AG09319 (cell line): Measurements from ENCODE around the gene RIN1.

ENCODE experiments used
- DNase-seq: peaks from one replicate; pipeline ENCODE4 v3.0.0-alpha.2; 2010; ENCODE audit warnings: low read depth; ENCODE audit errors: extremely low read depth
- TF ChIP-seq, protein P1 (sequence below): IDR thresholded peaks from 2 replicates; pipeline ENCODE4 v1.5.1; 2011; ENCODE audit warnings: low read depth, mild to moderate bottlenecking, inconsistent platforms, low read length, moderate library complexity

The RIN1 gene

DNA sequence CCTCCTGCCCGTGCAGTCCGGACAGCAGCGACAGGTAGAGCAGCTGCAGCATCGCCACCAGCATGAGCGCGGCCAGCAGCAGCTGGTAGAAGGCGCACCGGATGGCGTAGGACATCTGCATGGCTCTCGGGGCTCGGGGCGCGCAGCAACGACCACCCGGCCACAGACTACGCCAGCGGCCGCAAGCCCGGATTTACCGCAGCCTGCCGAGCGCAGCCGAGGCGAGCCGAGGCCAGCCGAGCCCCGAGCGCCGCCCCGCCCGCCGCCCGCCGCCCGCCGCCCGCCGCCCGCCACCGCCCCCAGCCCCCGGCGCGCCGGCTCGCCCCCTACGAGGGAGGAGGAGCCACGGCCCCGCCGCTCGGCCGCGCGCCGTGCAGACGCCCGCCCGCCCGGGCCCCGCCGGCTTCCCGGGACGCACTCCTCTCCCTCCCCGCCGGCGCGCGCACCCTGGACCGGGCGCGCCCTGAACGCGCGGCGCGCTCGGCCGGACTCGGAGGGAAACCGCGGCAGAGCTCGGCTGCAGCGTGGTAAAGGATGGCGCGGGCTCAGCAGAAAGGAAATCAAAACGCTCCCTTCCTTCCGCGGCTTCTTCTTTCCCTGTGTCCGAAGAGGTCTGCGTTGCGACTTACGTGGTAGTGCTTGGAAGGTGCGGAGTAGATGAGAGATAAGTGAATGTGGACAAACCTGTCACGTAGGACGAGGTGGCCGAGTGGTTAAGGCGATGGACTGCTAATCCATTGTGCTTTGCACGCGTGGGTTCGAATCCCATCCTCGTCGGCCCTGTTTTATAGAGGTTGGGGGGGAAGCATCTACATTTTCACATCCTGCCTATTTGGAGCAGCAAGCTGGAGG is 11.4 kb upstream of the RIN1 start, which contains the start of gene B4GAT1:
B4GAT1 (minus strand) TSS at position 205 of the 852 bp plus-strand sequence; CDS start at position 121, 84 bp downstream.
- peak; percentile 93 for DNase-seq
- TF ChIP-seq, protein P1, sequence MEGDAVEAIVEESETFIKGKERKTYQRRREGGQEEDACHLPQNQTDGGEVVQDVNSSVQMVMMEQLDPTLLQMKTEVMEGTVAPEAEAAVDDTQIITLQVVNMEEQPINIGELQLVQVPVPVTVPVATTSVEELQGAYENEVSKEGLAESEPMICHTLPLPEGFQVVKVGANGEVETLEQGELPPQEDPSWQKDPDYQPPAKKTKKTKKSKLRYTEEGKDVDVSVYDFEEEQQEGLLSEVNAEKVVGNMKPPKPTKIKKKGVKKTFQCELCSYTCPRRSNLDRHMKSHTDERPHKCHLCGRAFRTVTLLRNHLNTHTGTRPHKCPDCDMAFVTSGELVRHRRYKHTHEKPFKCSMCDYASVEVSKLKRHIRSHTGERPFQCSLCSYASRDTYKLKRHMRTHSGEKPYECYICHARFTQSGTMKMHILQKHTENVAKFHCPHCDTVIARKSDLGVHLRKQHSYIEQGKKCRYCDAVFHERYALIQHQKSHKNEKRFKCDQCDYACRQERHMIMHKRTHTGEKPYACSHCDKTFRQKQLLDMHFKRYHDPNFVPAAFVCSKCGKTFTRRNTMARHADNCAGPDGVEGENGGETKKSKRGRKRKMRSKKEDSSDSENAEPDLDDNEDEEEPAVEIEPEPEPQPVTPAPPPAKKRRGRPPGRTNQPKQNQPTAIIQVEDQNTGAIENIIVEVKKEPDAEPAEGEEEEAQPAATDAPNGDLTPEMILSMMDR = no peak

DNA sequence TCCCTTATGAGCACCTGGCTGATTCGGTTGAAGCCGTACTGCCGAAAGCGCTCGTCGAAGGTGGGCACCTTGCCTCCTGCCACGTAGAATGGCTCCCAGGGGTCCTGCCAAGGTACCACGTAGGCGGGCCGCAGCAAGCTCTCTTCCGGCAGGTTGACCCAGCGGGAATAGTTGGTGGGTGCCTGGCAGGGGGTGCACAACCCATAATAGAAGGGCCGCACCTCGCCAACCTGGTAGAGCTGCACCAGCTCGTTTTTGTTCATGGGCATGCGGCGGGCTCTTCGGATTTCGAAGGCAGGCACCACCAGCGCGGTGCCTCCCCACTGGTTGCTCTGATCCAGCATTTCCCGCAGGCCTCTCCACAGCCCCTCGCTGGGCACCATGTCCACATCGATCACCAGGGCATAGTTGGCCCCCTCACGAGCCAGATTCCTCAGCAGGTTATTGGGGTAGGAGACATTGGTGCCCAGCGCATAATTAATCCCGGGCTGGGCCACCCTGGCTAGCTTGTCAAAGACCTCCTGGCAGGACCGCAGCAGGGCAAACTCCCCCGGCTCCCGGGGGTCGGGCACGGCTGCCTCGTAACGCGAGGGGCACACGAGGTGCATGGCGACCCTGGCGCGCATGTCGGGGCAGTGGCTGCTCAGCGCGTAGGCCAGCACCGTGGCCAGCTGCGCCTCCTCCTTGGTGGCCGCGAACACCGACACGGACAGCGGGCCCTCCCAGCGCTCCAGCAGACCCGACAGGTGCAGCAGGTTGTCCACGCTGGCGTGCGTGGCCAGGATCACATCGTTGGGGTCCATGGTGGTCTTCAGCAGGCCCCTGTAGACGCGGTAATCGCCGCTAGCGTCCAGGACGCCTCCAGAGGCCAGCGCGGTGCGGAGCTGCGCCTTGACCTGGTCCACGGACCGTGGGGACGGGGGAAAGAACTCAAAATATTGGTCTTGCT is 10.5 kb upstream of the RIN1 start:
- no peak for DNase-seq
- TF ChIP-seq, protein P1 = no peak

DNA sequence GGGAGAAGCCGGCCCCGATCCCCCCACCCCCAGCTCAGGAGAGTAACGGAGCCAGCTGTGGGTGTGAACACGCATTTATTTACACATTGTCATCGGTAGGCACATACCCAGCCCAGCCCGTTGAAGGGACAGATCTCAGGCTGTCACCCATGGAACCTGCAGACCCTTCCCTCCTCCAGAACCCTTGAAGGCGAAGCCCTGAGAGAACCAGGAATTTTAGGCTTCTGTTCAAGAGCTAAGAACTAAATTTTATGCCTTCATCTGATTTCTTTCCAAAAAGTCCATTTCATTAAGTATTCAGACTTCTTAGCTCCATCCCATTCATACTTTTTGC is 9.0 kb upstream of the RIN1 start:
- DNase-seq = no peak
- TF ChIP-seq, protein P1 = no peak

DNA sequence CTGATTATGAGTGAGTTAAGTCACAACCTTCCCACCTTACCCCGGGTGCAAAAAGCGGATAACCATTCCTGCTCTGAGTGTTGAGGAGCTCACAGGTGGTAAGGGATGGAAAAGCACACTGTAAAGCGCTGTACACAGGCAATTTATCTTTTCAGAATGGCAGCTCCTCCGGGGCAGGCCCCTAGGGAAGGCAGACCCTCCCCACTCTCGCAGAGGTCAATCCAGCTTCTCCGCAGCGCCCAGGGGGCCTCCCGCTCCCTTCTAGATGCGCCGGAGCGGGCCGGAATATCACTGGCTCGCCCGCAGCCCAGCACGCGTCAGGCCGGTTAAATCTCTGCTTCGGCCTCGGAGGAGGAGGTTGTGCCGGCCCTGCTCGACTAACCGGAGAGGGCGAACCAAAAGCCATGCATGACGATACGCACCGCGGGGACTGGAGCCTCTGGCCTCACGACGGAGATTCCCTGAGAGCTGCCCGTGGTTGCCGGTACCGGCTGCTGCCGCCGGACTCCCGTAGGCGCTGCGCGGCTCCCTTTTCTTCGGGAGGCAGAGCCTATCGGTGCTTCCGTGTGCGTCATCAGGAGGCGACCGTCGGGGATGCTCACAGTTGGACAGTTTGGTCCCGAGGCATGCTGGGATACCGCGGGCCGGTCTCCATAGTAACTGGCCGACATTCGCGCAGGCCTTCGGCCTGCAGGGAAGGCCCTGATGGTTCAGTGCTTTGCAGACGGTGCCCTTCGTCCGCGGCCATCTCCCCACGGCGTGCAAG is 8.5 kb upstream of the RIN1 start, which contains the start of gene BRMS1:
BRMS1 (minus strand) TSS at position 555 of the 766 bp plus-strand sequence. CDS start 2,870 bp downstream, outside the sequence.
- peak; percentile 88 for DNase-seq
- TF ChIP-seq, protein P1 = peak; percentile 2; the same call in 1 of the 2 replicates

DNA sequence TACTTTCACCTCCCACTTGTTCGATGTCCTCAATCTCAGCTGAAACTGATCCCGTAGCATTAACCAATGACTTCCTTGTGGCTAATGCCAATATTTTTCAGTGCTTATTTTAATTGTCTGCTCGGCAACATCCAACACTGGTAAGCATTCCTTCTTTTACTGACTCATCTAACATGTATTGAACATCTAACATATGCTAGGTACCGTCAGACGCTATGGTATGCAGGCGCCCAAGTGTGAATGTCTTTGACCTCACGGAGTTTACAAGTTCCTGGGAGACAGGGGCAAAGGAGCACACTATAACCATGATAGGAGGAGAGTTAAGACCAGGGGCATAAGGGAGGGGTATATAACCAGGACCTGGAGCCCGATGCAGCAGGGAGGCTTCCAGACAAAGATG is 6.9 kb upstream of the RIN1 start:
- DNase-seq = no peak
- TF ChIP-seq, protein P1 = no peak

DNA sequence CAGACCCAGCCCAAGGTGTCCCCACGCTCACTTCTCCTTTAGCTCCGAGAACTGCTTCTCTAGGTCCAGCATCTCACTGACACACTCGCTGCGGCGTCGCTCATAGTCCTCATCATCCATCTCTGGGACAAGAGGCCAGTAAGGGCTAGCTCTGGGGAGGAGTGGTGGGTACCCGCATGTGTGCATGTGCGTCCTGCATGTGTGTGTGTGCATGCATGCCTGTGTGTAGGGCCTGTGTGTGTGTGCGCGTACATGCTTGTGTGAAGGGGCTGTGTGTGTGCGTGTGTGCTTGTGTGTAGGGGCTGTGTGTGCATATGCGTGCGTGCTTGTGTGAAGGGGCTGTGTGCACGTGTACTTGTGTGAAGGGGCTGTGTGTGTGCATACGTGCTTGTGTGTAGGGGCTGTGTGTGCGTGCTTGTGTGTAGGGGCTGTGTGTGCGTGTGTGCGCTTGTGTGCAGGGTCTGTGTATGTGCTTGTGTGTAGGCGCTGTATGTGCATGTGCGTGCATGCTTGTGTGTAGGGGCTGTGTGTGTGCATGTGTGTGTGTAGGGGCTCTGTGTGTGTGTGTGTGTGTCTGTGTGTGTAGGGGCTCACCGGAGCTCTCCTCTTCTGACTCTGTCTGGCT is 5.4 kb upstream of the RIN1 start:
- TF ChIP-seq, protein P1 = no peak
- DNase-seq = no peak
